ENCODE results near the gene PCSK7.

PCSK7 gene

DNA sequence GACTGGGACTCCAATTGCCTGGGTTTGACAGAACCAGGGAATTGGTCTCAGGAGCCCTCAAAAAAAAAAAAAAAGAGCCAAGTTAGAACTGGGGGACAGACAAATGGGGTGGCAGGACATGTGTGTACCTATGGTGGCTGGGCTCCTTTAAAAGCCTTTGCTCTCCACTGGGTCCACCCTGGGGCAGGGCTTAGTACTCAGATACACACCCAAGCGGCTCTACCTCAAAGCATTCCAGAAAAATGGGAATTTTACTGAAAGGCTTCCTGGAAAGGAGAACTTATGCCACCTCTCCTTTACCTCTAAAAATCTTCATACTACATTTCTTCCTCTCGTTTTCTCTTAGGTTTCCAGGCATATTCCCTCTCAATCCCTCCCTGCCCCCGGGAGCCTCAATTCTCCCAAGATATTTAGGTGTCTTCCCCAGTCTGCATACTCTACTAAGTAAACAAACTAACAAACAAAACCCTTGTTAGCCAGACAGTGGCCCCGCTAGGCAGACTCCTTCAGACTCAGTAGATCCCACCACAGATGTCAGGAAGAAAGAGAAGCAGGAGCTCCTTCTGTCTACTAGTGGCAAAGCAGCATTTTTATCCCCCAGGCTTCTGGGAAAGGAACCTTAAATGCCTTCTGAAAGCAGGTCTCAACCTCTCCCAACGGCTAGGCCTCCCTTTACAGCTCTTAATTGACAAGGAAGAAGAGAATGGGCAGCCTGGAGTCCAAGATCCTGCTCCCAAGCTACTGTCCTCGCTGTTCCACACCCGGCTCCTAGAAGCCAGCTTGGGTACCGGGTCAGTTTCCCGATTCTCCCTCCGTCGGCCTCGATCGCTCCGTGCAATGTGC is 653 bp downstream of the PCSK7 start:
- no peak for DNase-seq

DNA sequence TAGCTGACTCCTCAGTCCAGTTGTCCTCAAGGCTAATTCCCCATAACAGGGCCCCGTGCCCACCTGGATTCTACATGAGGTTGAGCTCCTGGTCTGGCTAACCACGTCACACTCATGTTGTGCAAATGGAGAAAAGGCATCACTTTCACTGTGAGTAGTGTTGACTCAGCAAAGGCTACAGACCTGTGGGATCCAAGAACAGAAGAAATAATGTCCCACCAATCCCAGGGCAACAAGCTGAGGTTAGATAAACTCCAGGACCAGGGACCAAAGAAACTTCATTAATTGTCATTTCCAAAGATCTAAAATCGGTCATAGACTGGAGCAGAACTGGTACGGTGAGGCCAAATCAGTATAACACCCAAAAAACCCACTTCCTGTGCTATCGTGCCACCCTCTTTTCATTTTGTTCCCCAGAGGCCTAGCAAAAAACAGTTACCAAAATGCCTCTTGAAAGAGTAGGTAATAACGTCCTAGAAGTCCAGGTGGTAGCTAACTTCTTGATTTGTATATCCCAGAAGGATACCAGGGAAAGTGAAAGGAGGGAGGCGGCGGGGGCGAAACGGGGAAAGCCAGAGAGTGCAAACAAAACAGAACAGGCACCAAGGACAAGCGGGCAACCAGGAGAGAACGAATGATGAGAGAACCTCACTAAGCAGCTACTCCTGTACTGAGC is 1.4 kb downstream of the PCSK7 start:
- no peak for DNase-seq

DNA sequence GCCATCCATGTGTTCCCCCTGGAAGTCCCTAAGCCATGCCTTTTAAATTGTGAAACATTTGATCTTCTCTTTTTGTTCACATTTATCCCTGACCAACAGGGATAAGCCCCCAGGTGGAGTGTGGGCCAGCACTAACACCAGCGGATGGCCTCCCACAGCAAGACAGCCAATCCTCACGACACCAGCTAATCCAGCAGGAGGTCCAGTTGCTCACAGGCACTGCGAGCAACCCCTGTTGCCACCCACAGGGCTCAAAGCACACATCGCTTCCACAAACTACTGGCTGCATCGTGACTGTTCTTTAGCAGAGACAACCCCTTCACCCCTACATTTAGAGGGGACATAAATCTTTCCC is 2.0 kb downstream of the PCSK7 start:
- no peak for DNase-seq

DNA sequence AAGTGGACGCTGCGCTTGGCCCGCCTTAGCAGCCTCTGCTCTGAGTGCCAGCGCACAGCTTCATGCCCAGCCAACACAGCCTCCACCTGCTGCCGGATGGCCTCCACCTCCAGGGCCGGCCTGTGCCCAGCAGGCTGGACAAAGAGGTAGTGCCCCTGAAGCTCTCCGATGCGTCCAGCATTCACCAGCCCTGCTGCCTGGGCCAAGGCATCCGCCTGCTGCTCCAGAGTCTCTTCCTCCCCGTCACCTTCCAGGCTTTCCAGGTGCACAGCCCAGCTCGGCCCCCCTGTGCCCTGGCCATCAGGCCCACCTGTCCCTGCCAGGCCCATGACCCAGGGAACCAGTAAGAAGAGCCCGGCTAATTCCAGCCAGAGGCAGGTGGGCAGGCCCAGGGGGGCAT is 2.5 kb downstream of the PCSK7 start:
- DNase-seq, result no peak

DNA sequence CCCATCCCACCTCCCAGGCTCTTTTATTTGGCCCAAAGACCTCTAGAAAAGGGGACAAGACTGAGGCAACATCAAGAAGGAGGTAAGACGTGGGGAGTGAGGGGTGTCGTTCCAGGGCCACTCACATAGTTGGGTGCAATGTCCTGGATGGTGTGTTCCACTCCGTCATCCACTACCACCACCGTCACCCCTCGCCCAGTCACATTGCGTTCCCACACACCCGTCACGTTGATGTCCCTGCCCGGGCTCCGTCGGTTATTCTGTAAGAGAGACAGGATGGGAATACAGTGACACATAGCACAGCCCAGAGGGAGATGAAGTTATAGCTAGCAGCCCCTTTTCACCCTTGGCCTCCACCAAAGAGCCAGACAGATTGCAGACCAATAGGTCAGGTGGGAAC is 3.8 kb downstream of the PCSK7 start:
- no peak for DNase-seq

DNA sequence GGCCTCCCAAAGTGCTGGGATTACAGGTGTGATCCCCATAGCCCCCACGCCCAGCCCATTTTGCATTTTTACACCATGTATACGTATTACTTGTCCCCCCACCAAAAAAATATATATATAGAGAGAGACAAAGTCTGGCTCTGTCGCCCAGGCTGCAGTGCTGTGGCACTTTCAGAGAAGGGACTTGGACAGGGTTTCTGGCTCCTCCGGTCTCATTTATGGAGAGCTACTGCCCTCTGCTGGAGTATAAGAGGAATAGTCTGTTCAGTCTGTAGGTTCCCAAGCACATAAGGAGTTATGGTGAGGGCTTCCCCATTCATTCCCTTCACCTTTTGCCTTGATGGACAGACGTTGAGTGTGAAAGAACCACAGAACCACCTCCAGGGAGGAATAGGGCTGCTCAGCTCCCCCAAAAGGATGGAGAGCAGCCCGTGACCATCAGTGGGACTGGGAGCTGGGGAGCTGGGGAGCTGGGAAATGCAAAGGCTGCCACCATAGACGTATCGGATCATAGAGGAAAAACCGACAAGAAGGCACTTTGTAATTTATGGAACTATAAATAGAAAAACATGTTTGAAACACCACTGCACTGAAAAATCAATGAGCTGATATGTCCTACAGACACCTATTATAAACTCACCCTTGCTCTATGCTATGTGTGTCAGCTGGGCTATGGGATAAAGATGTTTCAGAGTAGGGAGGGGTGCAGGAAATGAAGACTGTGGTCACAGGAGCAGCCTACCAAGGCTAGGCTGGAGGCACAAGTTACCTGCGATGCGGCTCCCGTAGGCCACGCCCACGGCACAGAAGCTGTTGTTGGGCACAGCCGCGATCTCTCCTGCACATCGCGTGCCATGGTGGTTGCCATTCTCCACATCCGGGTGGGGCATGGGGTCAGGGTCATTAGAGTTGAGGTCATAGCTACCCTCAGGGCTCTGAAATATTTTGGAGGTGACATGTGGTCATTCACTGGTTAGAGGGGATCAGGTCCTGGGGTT is 5.2 kb downstream of the PCSK7 start:
- DNase-seq, result peak; percentile 56

DNA sequence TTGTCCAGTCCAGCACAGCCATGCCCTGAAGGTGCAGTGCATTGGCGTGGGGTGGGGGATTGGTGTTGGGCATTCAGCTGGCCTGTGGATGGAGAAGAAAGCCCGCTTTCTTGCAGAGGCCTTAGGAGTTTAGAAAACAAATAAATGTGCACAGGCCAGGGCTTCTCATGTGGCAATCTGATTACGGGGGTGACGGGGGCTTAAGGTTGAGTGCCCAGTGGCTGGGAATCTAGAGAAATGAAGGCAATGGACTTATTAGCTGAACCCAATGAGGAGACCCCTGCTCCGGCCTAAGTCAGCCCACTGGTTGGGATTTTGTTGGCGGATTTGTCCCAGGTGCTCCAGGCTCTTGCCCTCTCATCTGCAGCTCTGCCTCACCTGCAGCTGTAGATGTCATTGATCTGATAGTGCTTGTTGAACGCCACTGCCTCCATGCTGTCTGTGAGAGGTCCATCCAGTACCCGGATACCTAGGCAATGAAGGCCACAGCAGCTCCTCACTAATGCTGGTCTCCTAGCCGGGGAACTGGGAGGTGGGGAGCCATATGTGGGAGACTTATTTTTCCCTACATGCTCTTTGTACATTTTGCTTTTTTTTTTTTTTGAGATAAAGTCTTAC is 6.2 kb downstream of the PCSK7 start:
- DNase-seq, result no peak

DNA sequence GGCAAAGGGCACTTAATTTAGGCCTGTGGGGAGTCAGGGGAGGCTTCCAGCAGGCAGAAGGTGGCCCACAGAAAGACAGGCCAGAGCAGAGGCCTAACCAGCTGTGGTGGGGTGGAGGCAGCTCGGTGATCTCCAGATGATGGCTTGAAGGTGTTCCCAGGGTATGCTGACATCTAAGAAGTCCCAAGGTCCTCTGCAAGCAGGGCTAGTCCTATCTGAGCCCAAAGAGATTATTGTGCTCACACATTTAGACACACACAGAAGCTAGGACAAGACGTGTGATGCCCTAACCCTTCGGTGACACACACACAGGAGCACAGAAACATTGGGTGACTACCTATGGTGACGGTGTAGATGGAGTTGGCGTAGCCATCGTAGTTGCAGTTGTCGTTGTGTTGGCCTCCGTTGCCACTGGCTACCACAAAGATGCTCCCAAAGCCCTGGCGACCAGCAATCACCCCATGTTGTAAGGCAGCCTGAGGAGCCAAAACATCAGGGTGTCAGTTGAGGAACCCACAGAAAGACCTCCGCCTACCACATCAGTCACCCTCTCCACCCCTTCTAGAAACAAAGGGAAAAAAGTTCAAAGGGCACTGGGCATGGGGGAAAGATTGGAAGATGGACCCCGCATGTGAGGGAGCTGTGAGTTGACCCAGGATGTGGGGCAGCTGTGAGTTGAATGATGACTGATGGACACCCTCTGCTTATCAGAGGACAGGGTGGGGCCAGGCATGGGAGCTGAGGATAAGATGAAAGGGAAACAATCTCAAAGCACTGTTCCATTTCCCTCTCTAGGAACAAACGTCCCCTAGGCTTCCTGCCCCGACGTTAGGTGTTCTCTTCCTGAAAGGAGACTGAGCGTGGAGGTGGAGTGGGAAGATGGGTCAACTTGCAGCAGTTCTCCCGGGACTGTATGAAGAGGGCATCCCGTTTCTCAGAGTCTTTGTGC is 7.9 kb downstream of the PCSK7 start:
- no peak for DNase-seq

DNA sequence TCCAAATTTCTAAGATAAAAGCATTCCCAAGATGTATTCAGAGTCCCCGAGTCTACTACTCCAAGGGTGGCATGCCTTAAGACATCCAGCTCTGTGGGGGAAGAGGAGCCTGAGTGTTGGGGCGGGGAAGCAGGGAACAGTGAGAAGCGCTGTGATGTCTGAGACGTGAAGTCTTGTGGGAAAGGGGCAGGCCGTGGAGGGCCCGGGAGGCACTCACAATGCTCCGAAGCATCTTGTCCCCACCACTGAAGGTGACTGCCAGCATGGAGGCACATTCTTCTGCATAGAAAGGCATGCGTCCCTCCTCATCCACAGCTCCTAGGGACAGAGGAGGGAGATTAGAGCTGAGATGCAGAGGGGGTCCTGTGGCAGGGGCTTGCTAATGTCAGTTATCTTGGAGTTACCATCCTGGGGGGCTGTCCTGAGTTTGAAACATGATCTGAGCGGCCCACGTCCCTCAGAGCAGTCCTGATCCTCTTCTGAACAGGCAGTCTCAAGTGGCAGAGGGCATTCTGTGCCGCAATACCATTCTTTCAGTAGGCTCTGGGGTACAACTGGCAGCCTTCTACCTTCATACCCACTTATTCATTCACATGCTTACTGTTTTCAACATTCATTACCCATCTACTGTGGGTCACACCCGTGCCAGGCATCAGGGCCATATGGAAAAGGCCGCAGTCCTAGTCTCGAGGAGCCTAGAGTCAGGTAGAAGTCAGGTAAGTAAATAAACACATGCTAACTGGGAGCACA is 8.7 kb downstream of the PCSK7 start:
- DNase-seq, result no peak

DNA sequence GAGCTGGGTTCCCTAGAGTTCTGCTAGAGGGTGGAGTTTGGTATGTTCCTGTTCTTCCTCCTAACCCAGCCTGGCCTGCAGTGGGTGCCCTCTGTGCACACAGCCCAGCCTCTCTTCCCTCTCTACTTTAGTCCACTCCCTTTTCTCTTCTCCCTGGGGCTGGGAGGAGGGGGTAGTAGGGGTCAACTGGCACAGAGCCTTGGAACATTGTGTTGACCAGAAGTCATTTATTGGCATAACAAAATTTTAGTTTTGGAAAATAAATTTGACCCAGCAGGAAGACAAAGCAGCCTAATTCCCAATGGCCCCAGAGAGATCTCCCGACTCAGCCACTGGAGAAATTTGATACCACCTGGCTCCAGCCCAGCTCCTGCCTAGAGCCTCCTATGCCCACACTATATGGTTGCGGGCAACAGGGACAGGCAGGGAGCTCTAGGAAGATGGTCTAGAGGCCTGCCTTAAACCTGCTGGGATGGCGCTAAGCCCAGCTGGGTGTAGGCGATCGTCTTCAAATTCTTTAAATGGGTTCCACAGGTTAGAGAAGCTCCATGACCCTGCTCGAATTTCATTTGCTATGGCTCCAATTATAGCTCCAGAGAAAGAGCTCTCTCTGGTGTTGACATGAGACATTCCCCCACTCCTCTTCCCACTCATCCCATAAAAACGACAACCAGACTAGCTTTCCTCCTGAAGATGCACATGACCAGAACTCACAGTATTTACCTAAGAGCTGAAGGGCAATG is 9.9 kb downstream of the PCSK7 start:
- DNase-seq, result peak; percentile 66

DNA sequence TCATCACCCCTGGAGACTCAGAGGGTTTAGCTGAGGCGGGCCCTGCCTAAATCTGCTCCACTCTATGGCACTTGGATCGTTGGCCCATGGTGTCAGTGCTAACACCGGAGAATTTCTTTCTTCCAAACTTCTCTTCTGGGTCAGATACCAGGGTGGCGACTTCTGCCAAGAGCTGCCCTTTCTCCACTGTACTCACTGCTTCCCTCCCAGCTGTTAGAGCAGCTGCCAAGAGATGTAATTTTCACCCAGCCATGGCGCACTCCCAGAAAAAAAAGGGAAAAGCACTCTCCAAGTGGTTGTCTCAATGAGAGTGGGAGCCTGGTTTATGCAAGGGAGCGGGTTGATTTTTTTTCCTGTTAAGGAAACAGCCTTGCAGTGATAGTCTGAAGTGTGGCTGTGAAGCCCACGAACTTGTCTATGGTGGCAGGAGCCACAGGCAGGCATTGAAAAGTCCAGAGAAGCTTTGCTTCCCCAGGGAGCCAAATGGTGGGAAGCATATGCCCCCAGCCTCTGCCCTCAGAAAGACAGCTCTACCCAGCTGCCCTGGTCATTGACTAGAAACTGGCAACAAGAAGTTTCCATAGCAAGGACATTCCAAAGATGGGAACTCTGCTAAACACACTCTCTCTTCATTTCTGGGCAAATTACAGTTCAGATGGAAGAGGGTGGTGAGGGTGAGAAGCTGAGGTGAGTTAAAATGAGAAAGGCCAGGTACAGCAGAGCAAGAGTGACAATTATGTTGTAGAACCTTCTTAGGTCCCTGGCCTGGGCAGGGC is 10.7 kb downstream of the PCSK7 start:
- DNase-seq, result no peak

DNA sequence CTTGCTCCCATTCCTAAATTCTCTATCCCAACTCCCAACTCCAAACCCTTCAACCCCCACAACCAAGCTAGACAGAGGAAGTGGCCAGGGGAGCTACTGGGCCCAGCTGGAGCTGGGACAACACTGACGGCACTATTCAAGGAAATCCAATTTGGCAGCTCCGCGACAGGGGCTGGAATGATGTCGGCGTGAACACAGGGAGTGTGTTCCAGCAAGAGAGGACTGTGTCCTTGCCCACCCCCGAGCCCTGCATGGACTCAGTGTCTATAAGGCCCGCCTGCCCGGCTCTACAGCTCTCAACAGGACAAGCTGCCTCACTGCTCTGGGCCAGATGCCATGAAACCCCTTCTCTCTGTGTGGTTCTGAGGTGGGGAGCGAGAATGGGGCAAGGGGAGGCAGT is 11.3 kb downstream of the PCSK7 start:
- no peak for DNase-seq

DNA sequence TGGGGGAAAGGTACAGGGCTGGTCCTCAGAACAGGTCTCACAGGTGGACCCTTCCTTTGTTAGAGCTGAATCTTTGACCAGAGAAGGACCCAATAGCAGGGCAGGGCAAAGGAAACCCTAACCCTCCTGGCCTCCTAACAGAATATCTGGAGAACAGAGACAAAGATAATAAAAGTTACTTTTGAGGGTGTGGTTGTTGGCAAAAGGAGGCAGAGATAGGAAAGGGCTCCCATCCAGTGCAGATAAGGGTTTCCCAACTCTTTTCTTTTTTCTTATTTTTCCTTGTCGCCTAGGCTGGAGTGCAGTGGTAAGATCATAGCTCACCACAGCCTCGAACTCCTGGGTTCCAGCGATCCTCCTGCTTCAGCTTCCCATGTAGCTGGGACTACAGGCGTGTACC is 11.9 kb downstream of the PCSK7 start:
- DNase-seq, result no peak

DNA sequence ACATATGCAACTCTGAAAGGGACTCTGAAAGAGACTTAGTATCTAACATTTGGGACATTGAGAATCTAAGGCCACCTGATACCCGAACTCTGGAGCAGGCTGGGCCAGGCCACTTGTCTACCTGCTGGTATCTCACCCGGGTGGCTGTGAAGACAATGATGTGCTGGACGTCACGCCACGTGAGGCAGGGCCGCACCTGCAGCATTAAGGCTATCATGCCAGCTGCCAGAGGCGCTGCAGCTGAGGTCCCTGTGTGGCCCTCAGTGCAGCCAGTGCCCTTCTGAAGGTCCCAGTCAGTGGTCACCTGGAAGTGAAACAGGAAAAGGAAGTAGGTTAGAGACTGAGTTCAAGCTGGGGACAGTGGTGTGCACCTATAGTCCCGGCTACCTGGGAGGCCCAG is 12.4 kb downstream of the PCSK7 start:
- no peak for DNase-seq

DNA sequence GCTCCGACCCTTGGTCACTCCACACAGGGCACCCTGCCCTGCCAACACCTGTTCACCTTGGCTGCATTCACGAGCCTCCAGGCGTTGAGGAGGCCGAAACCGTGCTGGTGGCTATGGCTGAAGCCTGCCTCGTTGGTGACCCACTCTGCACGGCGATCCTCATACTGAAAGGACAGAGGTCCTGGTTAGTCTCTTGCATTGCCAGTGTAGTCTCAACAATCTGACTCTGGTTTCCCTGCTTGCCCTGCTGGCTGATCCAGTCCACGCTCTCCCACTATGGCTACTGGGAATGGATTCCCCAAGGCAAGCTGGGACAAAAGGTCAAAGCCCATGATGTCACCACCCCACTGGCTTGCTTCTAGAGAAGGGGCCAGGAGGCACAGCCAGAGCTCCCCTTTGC is 12.9 kb downstream of the PCSK7 start:
- no peak for DNase-seq

DNA sequence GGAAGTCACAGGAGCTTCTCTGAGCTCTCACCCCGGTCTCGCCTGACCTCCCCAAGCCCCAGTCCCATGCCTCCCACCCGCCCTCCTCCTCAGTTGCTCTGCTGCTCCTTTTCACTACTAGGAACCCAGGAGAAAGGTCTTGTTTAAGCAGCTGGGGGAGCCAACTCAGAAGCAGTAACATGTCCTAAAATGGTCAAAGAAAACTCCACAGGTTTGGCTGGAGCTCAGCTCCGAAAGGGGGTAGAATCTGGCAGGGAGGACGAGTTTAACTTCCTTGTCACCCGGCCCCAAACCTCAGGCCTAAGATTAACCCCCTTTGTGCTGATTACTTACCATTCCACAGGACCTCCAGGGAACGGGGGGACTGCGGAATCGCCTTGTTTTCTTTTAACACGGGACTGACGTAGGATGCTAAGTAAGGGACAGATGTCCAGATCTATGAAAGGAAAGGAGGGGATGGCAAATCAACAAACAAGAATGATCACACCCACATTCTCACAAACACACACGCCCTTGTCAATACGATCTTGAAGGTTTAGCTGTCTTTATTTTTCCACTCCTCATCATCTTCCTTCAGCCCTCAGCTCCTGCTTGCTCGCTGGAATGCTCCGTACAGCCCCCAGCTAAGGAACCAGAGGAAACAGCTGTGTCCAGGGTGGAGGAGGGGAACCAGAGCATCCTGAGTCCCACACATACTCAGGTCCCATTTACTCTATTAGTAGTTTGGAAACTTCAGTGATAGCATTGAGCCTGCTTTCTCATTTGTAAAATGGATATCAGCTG is 13.5 kb downstream of the PCSK7 start:
- DNase-seq, result no peak

DNA sequence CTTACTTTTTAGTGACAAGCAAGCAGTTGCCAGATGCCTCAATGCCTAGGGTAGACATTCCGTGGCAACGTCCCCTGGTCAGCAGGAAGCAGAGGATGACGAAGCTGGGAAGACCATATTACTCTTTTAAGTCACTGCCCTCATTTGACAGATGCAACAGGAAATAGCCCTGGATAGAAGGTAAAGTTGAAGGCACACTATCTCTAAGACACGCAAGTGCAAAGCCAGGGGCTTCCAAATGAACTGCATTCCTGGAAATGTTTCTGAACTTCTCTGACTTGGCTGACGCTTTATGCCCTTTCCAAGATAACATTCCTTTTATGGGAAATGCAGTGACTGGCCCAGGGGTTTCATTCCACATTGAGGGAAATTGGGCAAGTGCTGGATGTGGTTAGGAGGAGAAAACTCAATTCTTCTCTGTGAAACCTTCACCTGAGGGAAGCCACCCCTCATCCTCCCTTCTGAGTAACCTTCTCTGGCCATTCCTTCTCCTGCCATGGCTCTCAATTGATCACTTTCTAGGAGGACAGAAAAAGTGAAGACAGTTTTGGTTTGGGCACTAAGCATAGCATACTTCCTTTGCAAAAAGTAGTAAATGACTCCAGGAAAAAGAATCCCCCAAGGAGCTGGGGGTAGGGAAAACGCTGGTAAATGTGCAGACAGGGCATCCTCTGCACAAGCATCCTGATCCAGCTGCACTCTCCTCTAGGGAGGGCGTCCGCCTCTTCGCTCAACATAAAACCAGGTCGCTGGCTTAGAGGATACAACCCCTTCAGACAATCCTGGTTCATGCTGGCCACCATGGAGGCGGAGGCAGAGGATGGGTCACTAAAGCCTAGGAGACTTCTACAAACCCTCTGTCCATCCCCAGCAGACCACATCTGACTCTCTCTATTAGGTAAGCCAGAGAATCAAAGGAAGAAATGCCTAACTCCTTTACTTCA is 14.5 kb downstream of the PCSK7 start:
- no peak for DNase-seq

Data from COR-L47 (cell line).